Ascending aorta (tissue), 2 donors: ENCODE data around the gene AQP12B. TPM values are rescaled to one million over a fixed set of nuclear protein-coding genes. Genes with fewer than 3 reads are reported as not detected.
"Not testable (repeated sequence)": the region's sequence is repeated elsewhere in the genome, so short reads cannot be mapped to it uniquely, and the experiment has no call there.

ENCODE experiments used
- DNase-seq, 2 donors: peaks; one replicate each; pipeline ENCODE4 v3.0.0-alpha.2; 2019; ENCODE audit warnings: low spot score in 2 of 2
- H3K27ac ChIP-seq, 2 donors: fragments of 200-600 bp; sonication (generic); one replicate each; pipeline ENCODE4 v1.5.1; 2016 to 2017; ENCODE audit warnings: mild to moderate bottlenecking in 1 of 2
- H3K27me3 ChIP-seq: fragments of 200-600 bp; sonication (generic); one replicate; pipeline ENCODE4 v1.5.1; 2017
- H3K36me3 ChIP-seq, 2 donors: fragments of 200-600 bp; sonication (generic); one replicate each; pipeline ENCODE4 v1.5.1; 2016
- H3K4me1 ChIP-seq, 2 donors: fragments of 200-600 bp; sonication (generic); one replicate each; pipeline ENCODE4 v1.5.1; 2016 to 2017; ENCODE audit warnings: mild to moderate bottlenecking in 1 of 2
- H3K4me3 ChIP-seq, 2 donors: fragments of 200-600 bp; sonication (generic); one replicate each; pipeline ENCODE4 v1.5.1; 2016 to 2017; ENCODE audit warnings: mild to moderate bottlenecking in 1 of 2
- H3K9me3 ChIP-seq, 2 donors: fragments of 200-600 bp; sonication (generic); one replicate each; pipeline ENCODE4 v1.5.1; 2016
- CTCF ChIP-seq, 3 experiments: fragments of 200-600 bp in 2 of 3; fragments of 450-650 bp in 1 of 3; sonication (generic) in 2 of 3; IDR thresholded peaks; one replicate each; pipeline ENCODE4 v1.5.1; 2016 to 2019; ENCODE audit warnings: antibody characterized with exemption in 3 of 3, mild to moderate bottlenecking in 1 of 3, moderate library complexity in 1 of 3
- intact Hi-C: fragments of 100-400 bp; cut with DNase I; formaldehyde crosslinking; loops from one replicate; pipeline ENCODE4 v1.15.1; 2023
- total RNA-seq: library from RNA; depleted of rRNA; stranded (reverse); fragments of >200 nt; gene quantifications from one replicate; pipeline ENCODE4 v1.1.0, GENCODE V29; 2016

Gene AQP12B
- total RNA-seq, 1 donor from 2014 or later: not detected

GRCh38 chr2:240687741-240688552 lies 5.3 kb upstream of the AQP12B start:
- Histone ChIP-seq H3K27me3 (no peaks in the 10 kb centered on the region), H3K4me3 (no peak overlapping the region), H3K4me1 (no peaks in the 10 kb centered on the region), H3K27ac (no peak overlapping the region), H3K9me3 (no peaks in the 10 kb centered on the region), H3K36me3 (no peaks in the 10 kb centered on the region)
- intact Hi-C loops: no loop called here
- TF ChIP-seq CTCF (IDR thresholded peaks at IDR 0.05): no peak
- no peak for DNase-seq

GRCh38 chr2:240687045-240687740 lies 4.5 kb upstream of the AQP12B start:
- H3K4me3 ChIP-seq: no peak overlapping the region
- no peaks in the 10 kb centered on the region for H3K36me3 ChIP-seq
- H3K4me1 ChIP-seq: no peaks in the 10 kb centered on the region
- no peak overlapping the region for H3K27ac ChIP-seq
- intact Hi-C loops: no loop called here
- TF ChIP-seq CTCF (IDR thresholded peaks at IDR 0.05): no peak
- H3K27me3 ChIP-seq: no peaks in the 10 kb centered on the region
- DNase-seq: no peak
- H3K9me3 ChIP-seq: no peaks in the 10 kb centered on the region

DNA sequence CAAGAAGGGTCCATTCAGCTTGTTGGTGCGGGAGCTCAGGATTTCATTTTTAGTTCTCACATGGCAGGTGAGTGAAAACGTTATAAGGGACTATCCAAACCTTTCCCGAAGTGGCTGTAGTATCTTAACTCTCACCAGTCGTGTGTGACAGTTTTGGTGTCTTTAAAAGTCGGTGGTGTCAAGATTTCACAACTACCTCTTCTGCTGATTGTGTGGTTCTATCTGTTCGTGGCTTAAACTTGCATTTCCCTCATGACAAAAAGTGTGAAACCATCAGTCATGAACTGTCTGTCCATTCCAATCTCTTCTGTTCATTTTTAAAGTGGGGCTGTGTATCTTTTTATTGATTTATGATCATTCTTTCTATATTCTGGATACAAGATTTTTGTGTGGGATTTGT lies 3.8 kb upstream of the AQP12B start:
- DNase-seq: no peak
- Histone ChIP-seq H3K4me3 (no peak overlapping the region), H3K4me1 (no peaks in the 10 kb centered on the region), H3K36me3 (no peaks in the 10 kb centered on the region), H3K27ac (no peak overlapping the region), H3K9me3 (no peaks in the 10 kb centered on the region), H3K27me3 (no peaks in the 10 kb centered on the region)
- intact Hi-C loops: no loop called here
- no peak for TF ChIP-seq CTCF (IDR thresholded peaks at IDR 0.05)

DNA sequence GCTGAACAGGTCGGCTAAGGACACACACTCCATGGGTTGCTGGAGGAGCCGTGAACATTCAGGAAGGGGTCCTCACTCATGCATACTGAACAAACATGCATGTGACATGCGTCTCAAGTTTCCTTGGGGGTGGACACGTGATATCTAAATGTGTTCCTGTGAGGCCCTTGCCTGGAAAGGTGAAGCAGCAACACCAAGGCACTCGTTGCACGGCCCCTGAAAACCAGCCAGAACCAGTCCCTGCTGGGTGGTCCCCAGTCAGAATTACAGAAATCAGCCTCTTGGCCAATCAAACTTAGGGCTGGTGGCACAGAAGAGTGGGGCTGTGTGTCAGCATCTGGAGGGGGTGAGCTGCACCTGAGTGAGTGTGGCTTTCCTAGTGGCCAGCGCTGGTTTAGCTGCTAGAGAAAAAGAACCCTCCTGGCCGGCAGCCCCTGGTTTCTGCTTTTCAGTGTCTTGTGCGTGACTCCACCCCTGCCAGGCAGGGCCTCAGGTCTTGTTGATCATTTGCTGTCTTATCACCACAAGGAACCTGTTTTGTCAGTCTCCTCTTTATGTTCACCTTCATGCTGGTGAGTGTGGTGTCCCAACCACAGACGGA lies 3.2 kb upstream of the AQP12B start:
- Histone ChIP-seq H3K4me1 (no peaks in the 10 kb centered on the region), H3K27me3 (no peaks in the 10 kb centered on the region), H3K27ac (no peak overlapping the region), H3K4me3 (no peak overlapping the region), H3K9me3 (no peaks in the 10 kb centered on the region), H3K36me3 (no peaks in the 10 kb centered on the region)
- intact Hi-C loops: no loop called here
- no peak for TF ChIP-seq CTCF (IDR thresholded peaks at IDR 0.05)
- DNase-seq: no peak

- H3K27me3 ChIP-seq, H3K27ac ChIP-seq, H3K9me3 ChIP-seq, H3K4me3 ChIP-seq, DNase-seq, H3K36me3 ChIP-seq, intact Hi-C loops, H3K4me1 ChIP-seq: not testable (repeated sequence)
Observed at GRCh38 chr2:240683980-240684728, 1.5 kb upstream of the AQP12B start.

GRCh38 chr2:240683329-240683979 lies 769 bp upstream of the AQP12B start:
- H3K4me1 ChIP-seq, DNase-seq, H3K27ac ChIP-seq, H3K27me3 ChIP-seq, intact Hi-C loops, H3K9me3 ChIP-seq, H3K36me3 ChIP-seq, H3K4me3 ChIP-seq: not testable (repeated sequence)

- DNase-seq, intact Hi-C loops, H3K27ac ChIP-seq, H3K36me3 ChIP-seq, H3K9me3 ChIP-seq, H3K4me3 ChIP-seq, H3K4me1 ChIP-seq, H3K27me3 ChIP-seq: not testable (repeated sequence)
Observed at GRCh38 chr2:240680185-240680584, 2.5 kb downstream of the AQP12B start.

GRCh38 chr2:240678909-240679308 lies 3.8 kb downstream of the AQP12B start:
- DNase-seq: not testable (repeated sequence)

DNA sequence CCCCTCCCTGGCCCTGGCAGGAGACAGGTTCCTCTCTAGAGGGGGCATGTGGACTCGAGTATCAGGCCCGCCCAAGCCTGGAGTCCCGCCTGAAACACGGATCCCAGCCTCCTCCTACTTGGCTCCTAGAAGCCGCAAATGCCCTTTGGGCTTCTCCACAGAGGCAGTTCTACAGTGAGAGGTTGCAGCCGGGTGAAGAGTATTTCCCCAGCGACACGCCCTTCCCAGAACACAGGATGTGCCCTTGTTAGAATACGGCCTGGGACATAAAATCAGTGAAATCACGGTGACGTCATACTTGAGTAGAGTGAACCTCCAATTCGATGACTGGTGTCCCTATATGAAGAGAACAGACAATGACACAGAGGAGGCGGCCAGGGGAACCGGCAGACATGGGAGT lies 4.6 kb downstream of the AQP12B start:
- DNase-seq, H3K4me1 ChIP-seq, H3K27me3 ChIP-seq, intact Hi-C loops, H3K27ac ChIP-seq, H3K36me3 ChIP-seq, H3K4me3 ChIP-seq, H3K9me3 ChIP-seq: not testable (repeated sequence)

More at GRCh38 chr2:240678909-240679308, 3.8 kb downstream of the AQP12B start:
- H3K27me3 ChIP-seq, H3K36me3 ChIP-seq, H3K9me3 ChIP-seq, intact Hi-C loops, H3K4me1 ChIP-seq, H3K27ac ChIP-seq, H3K4me3 ChIP-seq: not testable (repeated sequence)
